OCI-LY7 (cell line): ENCODE measurements around the gene SYTL3. TPM values are rescaled to one million over a fixed set of nuclear protein-coding genes. Genes with fewer than 3 reads are reported as not detected.

Experiments used
- BruUV-seq: library from RNA; stranded (reverse); fragments of 400-500 nt; replicated peaks from 2 replicates; lab custom pipeline; 2021; lab: Mats Ljungman, UMichigan
- CTCF ChIA-PET: fragments of 300-600 bp; sonication (Branson Sonifier 250); formaldehyde crosslinking; loops from one replicate; lab custom pipeline; 2022; ENCODE audit warnings: antibody characterized with exemption; ENCODE audit not compliant: unreplicated experiment; lab: Charles Lee
- POLR2A ChIA-PET: fragments of 300-600 bp; sonication (Branson Sonifier 250); formaldehyde crosslinking; loops from one replicate; lab custom pipeline; 2022; ENCODE audit warnings: antibody characterized with exemption; lab: Charles Lee
- DNase-seq: peaks from one replicate; pipeline ENCODE4 v3.0.0-alpha.2; 2015; ENCODE audit warnings: low spot score
- H2AFZ ChIP-seq: fragments of 200-600 bp; sonication (generic), shearing (Covaris generic); 2 replicates; pipeline ENCODE4 v1.6.1; 2014; ENCODE audit warnings: mild to moderate bottlenecking, antibody characterized with exemption, low read length, moderate library complexity
- H3K27ac ChIP-seq: fragments of 200-600 bp; sonication (generic); 2 replicates; pipeline ENCODE4 v1.5.1; 2014; ENCODE audit warnings: mixed run types, low read depth, mild to moderate bottlenecking, moderate library complexity, low read length, inconsistent platforms; ENCODE audit not compliant: poor library complexity, severe bottlenecking
- H3K36me3 ChIP-seq: fragments of 200-600 bp; sonication (generic); 2 replicates; pipeline ENCODE4 v1.6.1; 2014; ENCODE audit warnings: mild to moderate bottlenecking, antibody characterized with exemption, low read length, moderate library complexity, mixed read lengths; ENCODE audit not compliant: insufficient read depth
- H3K4me1 ChIP-seq: fragments of 200-600 bp; sonication (generic); 2 replicates; pipeline ENCODE4 v1.5.1; 2014; ENCODE audit warnings: mild to moderate bottlenecking, low read length; ENCODE audit not compliant: insufficient read depth, poor library complexity, severe bottlenecking
- H3K4me2 ChIP-seq: fragments of 200-600 bp; sonication (generic); 2 replicates; pipeline ENCODE4 v1.6.1; 2014; ENCODE audit warnings: mild to moderate bottlenecking, low read length
- H3K4me3 ChIP-seq: fragments of 200-600 bp; sonication (generic); 2 replicates; pipeline ENCODE4 v1.5.1; 2014; ENCODE audit warnings: mild to moderate bottlenecking, low read depth, low read length; ENCODE audit not compliant: poor library complexity, severe bottlenecking
- H3K79me2 ChIP-seq: fragments of 200-600 bp; sonication (generic); 2 replicates; pipeline ENCODE4 v1.6.1; 2016; ENCODE audit warnings: low read depth, mild to moderate bottlenecking, low read length, moderate library complexity, mixed read lengths; ENCODE audit not compliant: insufficient read depth
- H3K9me2 ChIP-seq: fragments of 200-600 bp; sonication (generic); 2 replicates; pipeline ENCODE4 v1.6.1; 2016; ENCODE audit warnings: mild to moderate bottlenecking, low read length, mixed read lengths; ENCODE audit not compliant: insufficient read depth
- H3K9me3 ChIP-seq: fragments of 200-600 bp; sonication (generic); 2 replicates; pipeline ENCODE4 v1.6.1; 2014; ENCODE audit warnings: mild to moderate bottlenecking, mixed run types, low read length, mixed read lengths
- H4K20me1 ChIP-seq: fragments of 200-600 bp; sonication (generic); 2 replicates; pipeline ENCODE4 v1.6.1; 2014; ENCODE audit warnings: mild to moderate bottlenecking, antibody characterized with exemption, low read length, moderate library complexity, mixed read lengths; ENCODE audit not compliant: insufficient read depth
- CTCF ChIP-seq: fragments of 200-600 bp; sonication (generic); conservative IDR thresholded peaks from 2 replicates; pipeline ENCODE4 v1.5.1; 2014; ENCODE audit warnings: mild to moderate bottlenecking, antibody characterized with exemption, low read length, moderate library complexity, mixed read lengths
- EZH2phosphoT487 ChIP-seq: fragments of 200-600 bp; sonication (generic); IDR thresholded peaks from 2 replicates; pipeline ENCODE4 v1.6.1; 2018; ENCODE audit warnings: low read depth, borderline replicate concordance, mild to moderate bottlenecking, mixed run types, antibody characterized with exemption, low read length, moderate library complexity, mixed read lengths
- intact Hi-C: fragments of 100-400 bp; cut with micrococcal nuclease; formaldehyde crosslinking; loops from one replicate; pipeline ENCODE4 v1.10.0; 2022; ENCODE audit not compliant: unreplicated experiment
- total RNA-seq, 2 experiments: library from RNA; depleted of rRNA in 1 of 2; stranded (reverse); fragments of >200 nt in 1 of 2; shearing (Covaris generic) in 1 of 2; gene quantifications; 2 replicates each; pipeline ENCODE4 v1.2.3, GENCODE V29; 2014 to 2022

The SYTL3 gene
- total RNA-seq, 2 experiments from 2014 or later: 0.32 to 0.89 TPM

GRCh38 chr6:158770533-158771330 is 120.9 kb downstream of the SYTL3 start:
- H3K4me1 ChIP-seq: no peaks in the 10 kb centered on the region
- H3K36me3 ChIP-seq: peaks cover 100% of the 10 kb centered on the region
- POLR2A ChIA-PET: interaction anchor here (0.6 to 1.7 kb wide), 2 partner anchors 17 to 19 kb away, joined by 3 to 4 read pairs; no protein-coding TSS in a partner anchor
- H2AFZ ChIP-seq: no peak overlapping the region
- intact Hi-C loops: no loop called here
- no peaks in the 10 kb centered on the region for H3K9me3 ChIP-seq
- no peaks in the 10 kb centered on the region; the same call in 1 of the 2 replicates for H4K20me1 ChIP-seq
- CTCF ChIA-PET: no interaction called here
- no peak overlapping the region for H3K27ac ChIP-seq
- no peak for DNase-seq
- no peak overlapping the region for H3K4me2 ChIP-seq
- no peak overlapping the region for H3K4me3 ChIP-seq
- TF ChIP-seq EZH2phosphoT487 (no peak), CTCF (no peak)
- peaks cover under 1% of the 10 kb centered on the region; the same call in 1 of the 2 replicates for H3K79me2 ChIP-seq
- BruUV-seq: no TSS peak
- H3K9me2 ChIP-seq: no peaks in the 10 kb centered on the region

- H3K4me2 ChIP-seq: no peak overlapping the region
- H3K36me3 ChIP-seq: peaks cover 100% of the 10 kb centered on the region
- H4K20me1 ChIP-seq: no peaks in the 10 kb centered on the region; the same call in 1 of the 2 replicates
- H3K27ac ChIP-seq: no peak overlapping the region
- no TSS peak for BruUV-seq
- peaks cover 9% of the 10 kb centered on the region; the same call in 1 of the 2 replicates for H3K79me2 ChIP-seq
- intact Hi-C loops: no loop called here
- no peak overlapping the region for H2AFZ ChIP-seq
- no peaks in the 10 kb centered on the region for H3K4me1 ChIP-seq
- TF ChIP-seq EZH2phosphoT487 (no peak), CTCF (no peak)
- H3K9me3 ChIP-seq: no peaks in the 10 kb centered on the region
- no peaks in the 10 kb centered on the region for H3K9me2 ChIP-seq
- no peak for DNase-seq
- H3K4me3 ChIP-seq: no peak overlapping the region
- CTCF ChIA-PET: no interaction called here
- POLR2A ChIA-PET: interaction anchor here (0.6 to 1.7 kb wide), 2 partner anchors 18 kb away, joined by 3 to 4 read pairs; no protein-coding TSS in a partner anchor
Measured at GRCh38 chr6:158771399-158772152, 121.7 kb downstream of the SYTL3 start.
